OCI-LY3 (cell line): Measurements from ENCODE around the gene ARHGEF11.

Experiments used
- H2AFZ ChIP-seq: fragments of 200-600, 300-600 bp; shearing (Covaris generic); 2 replicates; pipeline ENCODE4 v1.6.0; 2014; ENCODE audit warnings: antibody characterized with exemption, low read depth, low read length
- H3K27ac ChIP-seq: fragments of 200-600, 300-600 bp; sonication (generic); 2 replicates; pipeline ENCODE4 v1.5.1; 2014; ENCODE audit warnings: mild to moderate bottlenecking, low read length, moderate library complexity, mixed read lengths
- H3K27me3 ChIP-seq: fragments of 200-600, 300-600 bp; sonication (generic); 2 replicates; pipeline ENCODE4 v1.6.1; 2014; ENCODE audit warnings: low read depth, low read length, mixed read lengths
- H3K36me3 ChIP-seq: fragments of 200-600, 300-600 bp; sonication (generic); replicated peaks from 2 replicates; pipeline ENCODE3; 2014; ENCODE audit warnings: low read depth, low read length, mixed read lengths
- H3K4me1 ChIP-seq: fragments of 300-600, 200-600 bp; sonication (generic); 2 replicates; pipeline ENCODE4 v1.6.1; 2014; ENCODE audit warnings: low read length, mixed read lengths
- H3K4me2 ChIP-seq: fragments of 200-600, 300-600 bp; sonication (generic); 2 replicates; pipeline ENCODE4 v1.6.1; 2014; ENCODE audit warnings: low read length, mixed read lengths
- H3K4me3 ChIP-seq: fragments of 300-600, 200-600 bp; sonication (generic); 2 replicates; pipeline ENCODE4 v1.5.1; 2014; ENCODE audit warnings: antibody characterized with exemption, mild to moderate bottlenecking, low read length, moderate library complexity
- H3K79me2 ChIP-seq: fragments of 300-600, 200-600 bp; shearing (Covaris generic); 2 replicates; pipeline ENCODE4 v1.6.1; 2014; ENCODE audit warnings: mild to moderate bottlenecking, low read length, mixed read lengths
- H3K9ac ChIP-seq: fragments of 300-600, 200-600 bp; shearing (Covaris generic); 2 replicates; pipeline ENCODE4 v1.6.0; 2014; ENCODE audit warnings: mild to moderate bottlenecking, low read length, moderate library complexity
- H3K9me3 ChIP-seq: fragments of 200-600, 300-600 bp; shearing (Covaris generic); 2 replicates; pipeline ENCODE4 v1.6.1; 2014; ENCODE audit warnings: low read length, mixed read lengths; ENCODE audit not compliant: insufficient read depth
- H4K20me1 ChIP-seq: fragments of 200-600, 300-600 bp; sonication (generic); 2 replicates; pipeline ENCODE4 v1.6.1; 2016; ENCODE audit warnings: low read length, mixed read lengths; ENCODE audit not compliant: insufficient read depth
- CTCF ChIP-seq: fragments of 200-600, 300-600 bp; sonication (generic); IDR thresholded peaks from 2 replicates; pipeline ENCODE4 v1.5.1; 2014; ENCODE audit warnings: antibody characterized with exemption, low read length, low read depth
- EZH2phosphoT487 ChIP-seq: fragments of 200-600 bp; shearing (Covaris generic); IDR thresholded peaks from 2 replicates; pipeline ENCODE4 v1.6.1; 2018; ENCODE audit warnings: antibody characterized with exemption, mixed run types, low read depth

ARHGEF11 gene

DNA sequence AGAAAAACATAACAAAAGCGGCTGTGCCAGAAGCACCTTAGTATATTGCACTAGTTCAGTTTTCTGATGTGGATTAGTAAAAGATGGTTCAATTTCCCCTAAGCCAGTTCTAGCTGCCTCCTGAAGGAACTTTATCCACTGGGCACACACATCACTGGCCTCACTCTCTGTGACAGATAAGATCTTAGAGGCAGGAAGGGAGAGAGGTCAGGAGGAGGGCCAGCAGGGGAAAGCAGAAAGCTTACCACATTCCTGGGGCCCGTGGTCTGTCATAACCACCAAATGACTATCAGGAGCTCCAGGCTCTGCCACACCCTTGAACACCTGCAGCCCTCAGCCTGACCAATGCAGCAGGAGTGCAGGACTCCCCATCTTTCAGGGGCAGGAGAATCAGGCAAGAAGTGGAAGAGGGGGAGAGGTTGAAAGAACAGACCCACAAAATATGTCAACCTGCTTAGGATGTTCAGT is 87.3 kb downstream of the ARHGEF11 start:
- no peak overlapping the region for H3K9ac ChIP-seq
- peaks cover 15% of the 10 kb centered on the region for H3K36me3 ChIP-seq
- no peaks in the 10 kb centered on the region for H3K9me3 ChIP-seq
- no peak overlapping the region for H3K4me2 ChIP-seq
- TF ChIP-seq CTCF (no peak), EZH2phosphoT487 (no peak)
- no peaks in the 10 kb centered on the region for H4K20me1 ChIP-seq
- H2AFZ ChIP-seq = no peak overlapping the region
- no peaks in the 10 kb centered on the region for H3K4me1 ChIP-seq
- no peaks in the 10 kb centered on the region for H3K79me2 ChIP-seq
- H3K27me3 ChIP-seq = no peaks in the 10 kb centered on the region
- no peak overlapping the region for H3K27ac ChIP-seq
- H3K4me3 ChIP-seq = no peak overlapping the region

DNA sequence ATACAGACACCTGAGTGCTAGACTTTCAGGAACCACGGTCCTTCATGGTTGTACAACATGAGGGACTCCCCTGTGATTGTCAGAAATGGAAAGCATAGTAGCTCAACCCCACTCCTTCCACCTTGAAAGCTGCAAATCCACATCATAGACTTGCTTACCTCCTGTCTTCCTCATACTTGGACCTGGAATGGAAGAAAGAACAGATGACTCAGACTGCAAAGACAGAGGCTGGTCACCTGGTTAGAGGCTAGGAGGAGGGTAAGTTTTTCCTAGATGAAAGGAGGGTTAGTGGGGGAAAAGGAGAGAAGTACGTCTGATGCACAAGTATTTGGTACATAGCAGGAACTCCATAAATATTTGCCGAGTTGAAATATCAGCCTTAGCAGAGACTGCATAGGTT is 87.9 kb downstream of the ARHGEF11 start:
- no peak overlapping the region for H2AFZ ChIP-seq
- H3K9me3 ChIP-seq = no peaks in the 10 kb centered on the region
- H3K27me3 ChIP-seq = no peaks in the 10 kb centered on the region
- no peak overlapping the region for H3K4me3 ChIP-seq
- H3K4me1 ChIP-seq = no peaks in the 10 kb centered on the region
- no peaks in the 10 kb centered on the region for H3K79me2 ChIP-seq
- H3K36me3 ChIP-seq = peaks cover 11% of the 10 kb centered on the region
- no peak overlapping the region for H3K27ac ChIP-seq
- H3K4me2 ChIP-seq = no peak overlapping the region
- no peak for TF ChIP-seq CTCF
- no peak for TF ChIP-seq EZH2phosphoT487
- H4K20me1 ChIP-seq = no peaks in the 10 kb centered on the region
- no peak overlapping the region for H3K9ac ChIP-seq

DNA sequence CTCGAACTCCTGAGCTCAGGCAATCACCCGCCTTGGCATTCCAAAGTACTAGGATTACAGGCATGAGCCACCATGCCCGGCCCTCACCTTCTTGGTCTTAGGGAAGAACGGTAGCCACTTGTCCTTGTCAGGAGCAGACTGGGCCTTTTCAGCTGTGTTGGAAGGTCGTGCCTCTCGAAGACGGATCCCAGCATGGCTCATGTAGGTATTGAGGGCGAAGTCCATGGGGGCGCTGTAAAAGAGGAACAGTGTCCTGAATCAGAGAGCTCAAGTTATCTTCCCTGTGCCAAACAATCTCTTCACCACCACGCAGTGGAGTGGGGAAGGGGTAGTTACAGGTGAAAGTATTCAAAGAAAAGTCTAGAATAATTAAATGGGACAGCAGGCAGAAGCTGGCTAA is 89.2 kb downstream of the ARHGEF11 start:
- Histone ChIP-seq H3K27ac (no peak overlapping the region), H3K27me3 (no peaks in the 10 kb centered on the region), H3K79me2 (no peaks in the 10 kb centered on the region), H3K4me1 (no peaks in the 10 kb centered on the region), H3K9ac (no peak overlapping the region), H3K36me3 (peaks cover 10% of the 10 kb centered on the region), H2AFZ (no peak overlapping the region), H3K4me3 (no peak overlapping the region), H4K20me1 (no peaks in the 10 kb centered on the region), H3K9me3 (no peaks in the 10 kb centered on the region), H3K4me2 (no peak overlapping the region)
- TF ChIP-seq CTCF = no peak
- TF ChIP-seq EZH2phosphoT487 = no peak

- no peaks in the 10 kb centered on the region for H3K4me1 ChIP-seq
- H4K20me1 ChIP-seq = 0 out of 2 replicates have a peak, but pooled peaks cover 1% of the 10 kb centered on the region
- peaks cover 30% of the 10 kb centered on the region for H3K36me3 ChIP-seq
- H3K27me3 ChIP-seq = no peaks in the 10 kb centered on the region
- no peak overlapping the region for H3K4me2 ChIP-seq
- H3K79me2 ChIP-seq = no peaks in the 10 kb centered on the region
- no peak overlapping the region for H3K27ac ChIP-seq
- no peak overlapping the region for H2AFZ ChIP-seq
- H3K9ac ChIP-seq = no peak overlapping the region
- no peak overlapping the region for H3K4me3 ChIP-seq
- H3K9me3 ChIP-seq = no peaks in the 10 kb centered on the region
- no peak for TF ChIP-seq CTCF
- no peak for TF ChIP-seq EZH2phosphoT487
Observed at GRCh38 chr1:156953571-156953970, 92.0 kb downstream of the ARHGEF11 start.
